ENCODE data around the gene CNGA4. TPM values are rescaled to one million over a fixed set of nuclear protein-coding genes. Genes with fewer than 3 reads are reported as not detected.

Gene CNGA4
- total and polyA plus RNA-seq, 2 of the 13 experiments (the other 11 are each of a cell fraction or from before 2014, with no cell fraction given) = 0.03 TPM; not detected in 1

DNA sequence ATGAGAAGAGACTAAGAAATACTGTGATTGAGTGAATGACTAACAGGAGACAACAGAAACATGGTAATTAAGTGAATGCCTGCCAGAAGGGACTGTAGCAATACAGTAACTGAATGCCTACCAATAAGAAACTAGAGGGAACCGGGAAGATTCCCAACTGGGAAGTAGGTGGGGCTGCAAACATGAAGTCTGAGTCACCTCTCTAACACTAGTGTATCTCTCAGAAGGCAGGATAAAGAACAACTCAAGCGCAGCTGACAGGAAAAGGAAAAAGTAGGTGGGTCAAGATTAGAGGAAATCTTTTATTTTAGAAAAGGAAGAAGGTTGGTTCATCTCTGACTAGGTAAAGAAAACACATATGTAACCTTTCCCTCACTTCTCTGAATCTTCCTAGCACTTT, 19.5 kb upstream of the CNGA4 start:
- TF ChIP-seq, protein P1, sequence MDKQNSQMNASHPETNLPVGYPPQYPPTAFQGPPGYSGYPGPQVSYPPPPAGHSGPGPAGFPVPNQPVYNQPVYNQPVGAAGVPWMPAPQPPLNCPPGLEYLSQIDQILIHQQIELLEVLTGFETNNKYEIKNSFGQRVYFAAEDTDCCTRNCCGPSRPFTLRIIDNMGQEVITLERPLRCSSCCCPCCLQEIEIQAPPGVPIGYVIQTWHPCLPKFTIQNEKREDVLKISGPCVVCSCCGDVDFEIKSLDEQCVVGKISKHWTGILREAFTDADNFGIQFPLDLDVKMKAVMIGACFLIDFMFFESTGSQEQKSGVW (CRISPR knock-in tag; IDR thresholded peaks at IDR 0.05; ENCODE audit: borderline replicate concordance) = no peak
- TF ChIP-seq RFX1 (IDR thresholded peaks at IDR 0.05) (no peak), ZNF33A (CRISPR knock-in tag; IDR thresholded peaks at IDR 0.05; ENCODE audit: borderline replicate concordance) (no peak), ZNF790 (CRISPR knock-in tag; IDR thresholded peaks at IDR 0.05; ENCODE audit: borderline replicate concordance) (no peak), RAD21 (CRISPR knock-in tag; IDR thresholded peaks at IDR 0.05) (no peak), CREM (IDR thresholded peaks at IDR 0.05) (no peak), CREM (CRISPR knock-in tag; IDR thresholded peaks at IDR 0.05) (no peak), ZNF589 (CRISPR knock-in tag; conservative IDR thresholded peaks at IDR 0.05) (no peak), HDAC6 (IDR thresholded peaks at IDR 0.05; ENCODE audit: low read depth, low read length) (no peak), HOXA7 (CRISPR knock-in tag; IDR thresholded peaks at IDR 0.05) (no peak)
- TF ChIP-seq, protein P2, sequence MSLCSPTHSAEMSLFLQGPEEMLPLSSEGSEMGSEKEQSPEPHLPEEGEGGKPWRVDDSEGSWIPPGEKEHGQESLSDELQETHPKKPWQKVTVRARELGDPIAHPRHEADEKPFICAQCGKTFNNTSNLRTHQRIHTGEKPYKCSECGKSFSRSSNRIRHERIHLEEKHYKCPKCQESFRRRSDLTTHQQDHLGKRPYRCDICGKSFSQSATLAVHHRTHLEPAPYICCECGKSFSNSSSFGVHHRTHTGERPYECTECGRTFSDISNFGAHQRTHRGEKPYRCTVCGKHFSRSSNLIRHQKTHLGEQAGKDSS (CRISPR knock-in tag; IDR thresholded peaks at IDR 0.05; ENCODE audit: borderline replicate concordance, low read depth) = no peak
- no peaks in the 10 kb centered on the region for H3K9me3 ChIP-seq (ENCODE audit: low read length)
- no peak for FAIRE-seq
- H3K36me3 ChIP-seq (replicated peaks in 1 of 2; ENCODE audit: control insufficient read depth in 1 of 2, insufficient read depth in 2 of 2, low read length in 2 of 2) = peaks cover 16 to 74% of the 10 kb centered on the region in 2 experiments
- no peak overlapping the region for H3K9ac ChIP-seq (ENCODE audit: insufficient read depth, low read depth, low read length)
- no peaks in the 10 kb centered on the region for H4K20me1 ChIP-seq (ENCODE audit: insufficient read depth, low read length)
- H3K27ac ChIP-seq (ENCODE audit: extremely low read length, insufficient read depth, low read length) = no peak overlapping the region
- peaks cover 3% of the 10 kb centered on the region for H3K79me2 ChIP-seq (ENCODE audit: insufficient read depth, low read length)
- WGBS (ENCODE audit: low lambda C conversion rate) = 93% methylated on average over 2 of the region's 2 CpGs
- no TSS peak for BruUV-seq (replicated peaks)
- H2AFZ ChIP-seq (ENCODE audit: low read length) = no peak overlapping the region
- POLR2A ChIA-PET = no interaction called here
- intact Hi-C loops (cut with micrococcal nuclease; ENCODE audit: unreplicated experiment) (no loop called here), in situ Hi-C loops (cut with HindIII; ENCODE audit: extremely low pct_ligation_motif_present, low pct_unique_long_range_greater_than_20kb) (no loop called here)
- CTCF ChIA-PET (ENCODE audit: low intra/inter-chr PET ratio, low total read pairs) = no interaction called here
- no peak for DNase-seq (ENCODE audit: low spot score)
- ATAC-seq = no peak
- no peaks in the 10 kb centered on the region for H3K27me3 ChIP-seq (ENCODE audit: control insufficient read depth in 1 of 2, insufficient read depth in 2 of 2, low read length in 2 of 2)
- H3K4me1 ChIP-seq (ENCODE audit: insufficient read depth, low read length) = no peaks in the 10 kb centered on the region
- no peak overlapping the region for H3K4me2 ChIP-seq (ENCODE audit: low read depth, low read length)
- no peak overlapping the region for H3K4me3 ChIP-seq (replicated peaks in 1 of 3; ENCODE audit: insufficient read depth in 1 of 3, low read depth in 2 of 3, low read length in 3 of 3)
